Measurements from ENCODE around the gene ERCC2. TPM values are rescaled to one million over a fixed set of nuclear protein-coding genes. Genes with fewer than 3 reads are reported as not detected.

ERCC2 gene
- total RNA-seq, 1 donor from 2014 or later, result 67.3 TPM

DNA sequence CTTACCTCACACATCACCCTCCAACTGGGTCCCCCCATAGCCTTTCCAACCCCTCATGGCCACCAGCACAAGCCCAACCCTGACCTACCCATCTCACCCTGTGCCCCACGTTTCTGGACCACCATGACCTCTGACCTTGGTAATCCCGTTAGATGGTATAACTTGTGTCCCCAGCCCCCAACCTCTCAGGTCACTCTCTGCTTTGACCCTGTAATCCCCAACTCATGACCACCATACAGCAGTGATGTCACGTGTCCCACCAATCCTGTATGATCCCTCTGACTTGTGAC, 21.3 kb downstream of the ERCC2 start:
- no peak overlapping the region for H3K27ac Mint-ChIP-seq (ENCODE audit: unreplicated experiment)
- H3K36me3 Mint-ChIP-seq (ENCODE audit: low read depth), result peaks cover 4% of the 10 kb centered on the region
- DNase-seq (ENCODE audit: low read depth, low spot score), result no peak
- no peaks in the 10 kb centered on the region for H3K4me1 Mint-ChIP-seq
- no peak for TF ChIP-seq CTCF (conservative IDR thresholded peaks at IDR 0.05)
- H3K9me3 Mint-ChIP-seq, result no peaks in the 10 kb centered on the region
- no peak overlapping the region for H3K4me3 Mint-ChIP-seq
- peaks cover 29% of the 10 kb centered on the region for H3K27me3 Mint-ChIP-seq (ENCODE audit: low read depth)

DNA sequence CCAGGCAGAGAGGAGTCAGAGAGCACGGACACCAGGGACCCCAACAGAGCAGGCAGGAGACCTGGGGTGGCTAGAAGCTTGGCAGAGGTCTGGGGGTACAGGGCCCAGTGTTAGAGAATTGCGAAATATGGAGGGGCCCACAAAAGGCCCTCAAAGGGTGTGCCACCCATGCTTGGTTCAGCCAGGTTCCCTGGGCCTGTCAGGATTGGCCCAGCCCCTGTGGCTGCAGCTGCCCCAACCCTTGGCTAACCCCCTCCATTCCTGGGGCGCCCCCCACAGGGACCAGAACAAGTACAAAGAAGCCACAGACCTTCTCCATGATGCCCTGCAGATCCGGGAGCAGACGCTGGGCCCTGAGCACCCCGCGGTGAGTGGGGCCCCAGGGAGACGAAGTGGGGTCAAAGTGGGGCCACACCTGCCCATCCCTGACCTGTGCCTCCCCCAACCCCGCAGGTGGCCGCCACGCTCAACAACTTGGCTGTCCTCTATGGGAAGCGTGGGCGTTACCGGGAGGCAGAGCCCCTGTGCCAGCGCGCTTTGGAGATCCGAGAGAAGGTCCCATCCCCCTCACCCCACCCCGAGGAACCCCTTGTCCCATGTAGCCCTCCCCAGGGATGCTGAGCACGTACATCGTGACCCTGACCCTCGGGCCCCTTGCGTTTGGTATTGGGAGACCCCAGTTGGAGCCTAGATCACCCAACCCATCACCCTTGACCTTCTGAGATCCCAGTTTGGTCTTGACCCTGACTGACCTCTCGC, 21.8 kb downstream of the ERCC2 start:
- Mint-ChIP-seq H3K27me3 (ENCODE audit: low read depth) (peaks cover 29% of the 10 kb centered on the region), H3K4me3 (no peak overlapping the region), H3K36me3 (ENCODE audit: low read depth) (peaks cover 3% of the 10 kb centered on the region), H3K9me3 (no peaks in the 10 kb centered on the region), H3K4me1 (no peaks in the 10 kb centered on the region), H3K27ac (ENCODE audit: unreplicated experiment) (peak overlapping the region; percentile 27)
- no peak for DNase-seq (ENCODE audit: low read depth, low spot score)
- TF ChIP-seq CTCF (conservative IDR thresholded peaks at IDR 0.05), result no peak

- Mint-ChIP-seq H3K27ac (ENCODE audit: unreplicated experiment) (peak overlapping the region; percentile 27), H3K36me3 (ENCODE audit: low read depth) (no peaks in the 10 kb centered on the region), H3K9me3 (no peaks in the 10 kb centered on the region), H3K4me1 (no peaks in the 10 kb centered on the region), H3K27me3 (ENCODE audit: low read depth) (peaks cover 29% of the 10 kb centered on the region), H3K4me3 (no peak overlapping the region)
- TF ChIP-seq CTCF (conservative IDR thresholded peaks at IDR 0.05), result no peak
- no peak for DNase-seq (ENCODE audit: low read depth, low spot score)
Observed at GRCh38 chr19:45347570-45348366, 22.6 kb downstream of the ERCC2 start.

GRCh38 chr19:45346449-45346848, 23.9 kb downstream of the ERCC2 start:
- no peak for DNase-seq (ENCODE audit: low read depth, low spot score)

DNA sequence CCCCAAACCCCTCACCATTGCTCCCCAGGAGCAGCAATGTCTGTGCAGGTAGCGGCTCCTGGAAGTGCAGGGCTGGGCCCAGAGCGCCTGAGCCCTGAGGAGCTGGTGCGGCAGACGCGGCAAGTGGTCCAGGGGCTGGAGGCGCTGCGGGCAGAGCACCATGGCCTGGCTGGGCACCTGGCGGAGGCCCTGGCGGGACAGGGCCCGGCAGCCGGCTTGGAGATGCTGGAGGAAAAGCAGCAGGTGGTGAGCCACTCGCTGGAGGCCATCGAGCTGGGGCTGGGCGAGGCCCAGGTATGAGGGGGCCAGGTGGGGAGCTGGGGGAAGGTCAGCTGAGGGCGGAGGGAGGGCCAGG, 24.9 kb downstream of the ERCC2 start:
- DNase-seq (ENCODE audit: low read depth, low spot score), result no peak
- no peak overlapping the region for H3K4me3 Mint-ChIP-seq
- H3K27ac Mint-ChIP-seq (ENCODE audit: unreplicated experiment), result no peak overlapping the region
- H3K9me3 Mint-ChIP-seq, result no peaks in the 10 kb centered on the region
- no peak for TF ChIP-seq CTCF (conservative IDR thresholded peaks at IDR 0.05)
- no peaks in the 10 kb centered on the region for H3K4me1 Mint-ChIP-seq
- H3K27me3 Mint-ChIP-seq (ENCODE audit: low read depth), result peaks cover 29% of the 10 kb centered on the region
- no peaks in the 10 kb centered on the region for H3K36me3 Mint-ChIP-seq (ENCODE audit: low read depth)

More at GRCh38 chr19:45346449-45346848, 23.9 kb downstream of the ERCC2 start:
- Mint-ChIP-seq H3K4me1 (no peaks in the 10 kb centered on the region), H3K27me3 (ENCODE audit: low read depth) (peaks cover 29% of the 10 kb centered on the region), H3K36me3 (ENCODE audit: low read depth) (no peaks in the 10 kb centered on the region), H3K9me3 (no peaks in the 10 kb centered on the region), H3K27ac (ENCODE audit: unreplicated experiment) (no peak overlapping the region), H3K4me3 (no peak overlapping the region)
- TF ChIP-seq CTCF (conservative IDR thresholded peaks at IDR 0.05), result no peak
